DND-41 (cell line): ENCODE results near the gene C10orf90.

Source experiments
- CTCF ChIP-seq: IDR thresholded peaks from 2 replicates; pipeline ENCODE4 v1.5.1; 2012; ENCODE audit warnings: borderline replicate concordance, low read length, moderate library complexity, mild to moderate bottlenecking; ENCODE audit not compliant: poor library complexity, severe bottlenecking; ENCODE audit errors: extremely low read depth
- EZH2 ChIP-seq: IDR thresholded peaks from 3 replicates; pipeline ENCODE4 v1.6.1; 2012; ENCODE audit warnings: borderline replicate concordance, low read depth, mild to moderate bottlenecking, moderate library complexity, low read length, inconsistent platforms; ENCODE audit not compliant: severe bottlenecking

DNA sequence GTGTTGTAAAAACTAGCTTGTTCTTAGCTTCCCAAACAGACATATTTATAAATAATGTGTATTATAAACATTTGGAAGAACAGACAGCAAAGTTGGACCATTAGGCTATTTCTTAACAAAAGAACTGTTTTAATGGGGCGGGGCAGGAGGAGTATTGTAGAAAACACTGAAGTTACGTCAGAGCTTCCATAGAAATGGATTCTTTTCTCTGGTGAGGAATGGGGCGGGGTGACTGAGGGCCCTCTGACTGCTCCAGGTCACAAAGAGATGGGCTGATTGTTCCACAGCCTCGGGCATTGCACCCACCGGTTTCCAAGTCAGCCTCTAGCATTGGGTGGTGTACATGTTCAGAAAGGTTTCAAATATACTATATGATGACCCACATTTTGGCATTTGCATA lies 245.5 kb downstream of the C10orf90 start:
- TF ChIP-seq CTCF (no peak), EZH2 (no peak)
